ENCODE measurements around the gene CLDN7.

DNA sequence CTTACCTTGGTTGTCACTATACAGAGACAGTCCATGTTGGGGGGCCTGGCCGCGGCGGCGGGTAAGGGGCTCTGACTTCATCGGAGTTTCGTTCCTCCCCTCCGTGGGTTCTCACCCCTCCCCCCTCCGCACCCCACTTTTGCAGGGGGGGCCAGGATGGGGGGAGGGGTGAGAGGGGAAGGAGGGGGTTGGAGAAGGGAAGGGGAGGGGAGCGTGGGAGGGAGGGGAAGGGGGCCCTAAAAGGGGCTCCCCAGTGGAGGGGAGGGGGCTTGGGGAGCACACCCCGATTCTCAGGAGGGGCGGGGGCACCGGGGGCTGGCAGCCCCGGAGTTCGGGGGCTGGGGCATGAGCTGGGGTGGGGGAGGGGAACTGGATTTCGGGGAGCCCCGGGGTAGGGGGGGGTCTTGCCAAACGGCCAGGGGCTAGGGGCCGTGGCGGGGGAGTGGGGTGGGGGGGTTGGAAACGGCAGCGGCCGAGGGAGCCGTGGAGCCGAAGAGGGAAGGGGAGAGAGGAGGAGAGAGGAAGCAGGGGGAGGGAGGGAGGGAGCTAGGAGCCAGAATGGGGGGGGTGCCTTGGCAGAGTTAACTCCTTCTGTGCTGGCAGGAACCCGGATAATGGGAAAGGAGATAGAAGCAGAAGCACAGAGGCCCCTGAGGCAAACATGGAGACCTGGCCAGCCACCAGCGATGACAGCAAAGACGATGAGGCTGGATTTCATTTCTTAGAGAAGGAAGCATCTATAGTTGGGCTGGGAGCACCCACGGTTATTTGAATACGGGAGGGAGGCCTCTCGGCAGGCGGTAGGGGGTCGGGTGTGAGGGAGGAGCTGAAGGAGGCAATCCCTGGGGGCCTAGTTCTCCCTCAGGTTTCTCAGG, 44.9 kb downstream of the CLDN7 start:
- TF ChIP-seq CTCF (optimal IDR thresholded peaks at IDR 0.05 in 1 of 3, IDR thresholded peaks at IDR 0.05 in 1 of 3, conservative IDR thresholded peaks at IDR 0.05 in 1 of 3; ENCODE audit: extremely low read depth in 1 of 3, insufficient read depth in 2 of 3, low read length in 3 of 3): no peak
- no peak for TF ChIP-seq EZH2 (IDR thresholded peaks at IDR 0.05; ENCODE audit: low read length)
